GM19023 (cell line): ENCODE data around the gene ESPN.

Experiments
- ATAC-seq: cut with Tn5 transposase; IDR thresholded peaks from one replicate; pipeline ENCODE4 v1.9.1; 2021; ENCODE audit warnings: mild to moderate bottlenecking, moderate library complexity; ENCODE audit not compliant: unreplicated experiment

Gene ESPN

DNA sequence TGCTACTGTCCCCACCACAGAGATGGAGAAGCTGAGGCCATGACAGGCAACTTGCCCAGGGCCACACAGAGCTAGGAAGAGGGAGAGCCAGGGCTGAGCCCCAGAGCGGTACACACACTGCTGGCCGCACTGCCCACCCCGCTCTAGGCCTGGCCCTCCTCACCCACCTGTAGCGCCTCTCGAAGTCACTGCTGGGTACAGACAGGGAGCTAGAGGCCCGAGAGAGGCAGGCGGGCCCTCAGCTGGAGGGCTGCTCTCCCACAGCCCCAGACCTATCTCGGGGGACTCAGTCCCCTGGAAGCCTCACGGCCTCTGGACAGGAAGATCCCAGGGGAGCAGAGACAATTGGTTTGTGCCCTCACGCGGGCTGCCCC is 84.2 kb downstream of the ESPN start:
- ATAC-seq: no peak

- no peak for ATAC-seq
Observed at GRCh38 chr1:6509220-6509918, 84.8 kb downstream of the ESPN start.

- ATAC-seq: no peak
Observed at GRCh38 chr1:6509919-6510291, 85.3 kb downstream of the ESPN start.

- no peak for ATAC-seq
Observed at GRCh38 chr1:6510493-6510892, 85.9 kb downstream of the ESPN start.
